GM21528 (cell line): ENCODE results near the gene NT5C1A.

ENCODE experiments used
- ATAC-seq: cut with Tn5 transposase; IDR thresholded peaks from one replicate; pipeline ENCODE4 v1.9.1; 2021; ENCODE audit warnings: mild to moderate bottlenecking, moderate library complexity; ENCODE audit not compliant: unreplicated experiment, low FRiP score

NT5C1A gene

GRCh38 chr1:39615086-39615673, 56.7 kb downstream of the NT5C1A start:
- no peak for ATAC-seq

- no peak for ATAC-seq
Observed at GRCh38 chr1:39614488-39614887, 57.4 kb downstream of the NT5C1A start.

- no peak for ATAC-seq
Observed at GRCh38 chr1:39613250-39613649, 58.7 kb downstream of the NT5C1A start.

- no peak for ATAC-seq
Observed at GRCh38 chr1:39609618-39610331, 62.1 kb downstream of the NT5C1A start.
